ENCODE results near the gene ITGB5. TPM values are rescaled to one million over a fixed set of nuclear protein-coding genes. Genes with fewer than 3 reads are reported as not detected.

ITGB5 gene
- total RNA-seq, 2 donors from 2014 or later, result 262 to 329 TPM

DNA sequence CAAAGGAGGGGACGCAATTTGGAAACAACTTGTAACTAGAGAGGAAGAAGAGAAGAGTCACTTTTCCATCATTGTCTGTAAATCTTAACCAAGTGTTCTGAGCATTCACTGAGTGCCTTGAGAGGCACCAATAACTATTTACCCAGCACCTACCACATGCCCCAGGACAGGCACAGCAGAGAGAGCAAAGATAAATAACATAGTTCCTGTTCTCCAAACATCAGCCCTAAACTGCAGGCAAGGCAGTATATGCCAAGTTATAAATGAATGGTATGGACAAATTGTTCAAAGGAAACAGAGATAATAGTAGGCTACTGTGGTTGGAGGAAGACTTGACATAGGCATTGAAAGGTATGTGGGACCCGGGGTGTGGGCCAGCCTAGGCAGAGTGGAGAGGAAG is 45.6 kb downstream of the ITGB5 start:
- WGBS, 2 experiments (ENCODE audit: insufficient coverage in 1 of 2, insufficient read length in 1 of 2), result 90 to 97% methylated on average over 2 of the region's 2 CpGs
- Mint-ChIP-seq H3K27me3 (ENCODE audit: insufficient read depth) (no peaks in the 10 kb centered on the region), H3K4me1 (peaks cover 26% of the 10 kb centered on the region)

GRCh38 chr3:124840331-124840730 is 46.8 kb downstream of the ITGB5 start:
- H3K4me1 Mint-ChIP-seq, result peaks cover 32% of the 10 kb centered on the region
- no peak overlapping the region for H3K27ac ChIP-seq (ENCODE audit: low read depth, low read length)
- peaks cover 28% of the 10 kb centered on the region for H3K4me1 ChIP-seq (ENCODE audit: control insufficient read depth, insufficient read depth, low read length)
- H3K9me3 ChIP-seq (ENCODE audit: control insufficient read depth, low read length), result no peaks in the 10 kb centered on the region
- WGBS, 2 experiments (ENCODE audit: insufficient coverage in 1 of 2, insufficient read length in 1 of 2), result 99% methylated on average over 2 of the region's 2 CpGs; no CpG with 5 or more reads in 1 of the 2 experiments
- H3K9ac ChIP-seq (ENCODE audit: extremely low read depth, low read length, poor library complexity, severe bottlenecking), result no peak overlapping the region
- no peak for DNase-seq
- peaks cover 91% of the 10 kb centered on the region for H3K36me3 ChIP-seq (ENCODE audit: control insufficient read depth, insufficient read depth, low read length)
- H3K27me3 ChIP-seq (ENCODE audit: control insufficient read depth, insufficient read depth, low read length, poor library complexity, severe bottlenecking), result no peaks in the 10 kb centered on the region
- no peak overlapping the region for H3K4me3 Mint-ChIP-seq
- peaks cover 61% of the 10 kb centered on the region for H3K36me3 Mint-ChIP-seq (ENCODE audit: low read depth)
- TF ChIP-seq, protein P1, sequence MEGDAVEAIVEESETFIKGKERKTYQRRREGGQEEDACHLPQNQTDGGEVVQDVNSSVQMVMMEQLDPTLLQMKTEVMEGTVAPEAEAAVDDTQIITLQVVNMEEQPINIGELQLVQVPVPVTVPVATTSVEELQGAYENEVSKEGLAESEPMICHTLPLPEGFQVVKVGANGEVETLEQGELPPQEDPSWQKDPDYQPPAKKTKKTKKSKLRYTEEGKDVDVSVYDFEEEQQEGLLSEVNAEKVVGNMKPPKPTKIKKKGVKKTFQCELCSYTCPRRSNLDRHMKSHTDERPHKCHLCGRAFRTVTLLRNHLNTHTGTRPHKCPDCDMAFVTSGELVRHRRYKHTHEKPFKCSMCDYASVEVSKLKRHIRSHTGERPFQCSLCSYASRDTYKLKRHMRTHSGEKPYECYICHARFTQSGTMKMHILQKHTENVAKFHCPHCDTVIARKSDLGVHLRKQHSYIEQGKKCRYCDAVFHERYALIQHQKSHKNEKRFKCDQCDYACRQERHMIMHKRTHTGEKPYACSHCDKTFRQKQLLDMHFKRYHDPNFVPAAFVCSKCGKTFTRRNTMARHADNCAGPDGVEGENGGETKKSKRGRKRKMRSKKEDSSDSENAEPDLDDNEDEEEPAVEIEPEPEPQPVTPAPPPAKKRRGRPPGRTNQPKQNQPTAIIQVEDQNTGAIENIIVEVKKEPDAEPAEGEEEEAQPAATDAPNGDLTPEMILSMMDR (conservative IDR thresholded peaks at IDR 0.05), result no peak
- no peak overlapping the region for H3K4me3 ChIP-seq (ENCODE audit: low read length)
- H3K9me3 Mint-ChIP-seq, result no peaks in the 10 kb centered on the region
- no peaks in the 10 kb centered on the region for H3K27me3 Mint-ChIP-seq (ENCODE audit: insufficient read depth)
- H3K27ac Mint-ChIP-seq, result no peak overlapping the region

More for the DNA sequence above, 45.6 kb downstream of the ITGB5 start:
- no peak overlapping the region for H3K4me3 Mint-ChIP-seq
- peaks cover 21% of the 10 kb centered on the region for H3K4me1 ChIP-seq (ENCODE audit: control insufficient read depth, insufficient read depth, low read length)
- no peaks in the 10 kb centered on the region for H3K9me3 Mint-ChIP-seq
- peaks cover 91% of the 10 kb centered on the region for H3K36me3 ChIP-seq (ENCODE audit: control insufficient read depth, insufficient read depth, low read length)
- H3K27ac ChIP-seq (ENCODE audit: low read depth, low read length), result no peak overlapping the region
- peaks cover 65% of the 10 kb centered on the region for H3K36me3 Mint-ChIP-seq (ENCODE audit: low read depth)
- H3K27ac Mint-ChIP-seq, result no peak overlapping the region
- no peak overlapping the region for H3K4me3 ChIP-seq (ENCODE audit: low read length)
- DNase-seq, result no peak
- H3K27me3 ChIP-seq (ENCODE audit: control insufficient read depth, insufficient read depth, low read length, poor library complexity, severe bottlenecking), result no peaks in the 10 kb centered on the region
- TF ChIP-seq, protein P1 (conservative IDR thresholded peaks at IDR 0.05), result no peak
- H3K9me3 ChIP-seq (ENCODE audit: control insufficient read depth, low read length), result no peaks in the 10 kb centered on the region
- H3K9ac ChIP-seq (ENCODE audit: extremely low read depth, low read length, poor library complexity, severe bottlenecking), result no peak overlapping the region

GRCh38 chr3:124839896-124840295 is 47.3 kb downstream of the ITGB5 start:
- peaks cover 63% of the 10 kb centered on the region for H3K36me3 Mint-ChIP-seq (ENCODE audit: low read depth)

More at GRCh38 chr3:124839896-124840295, 47.3 kb downstream of the ITGB5 start:
- TF ChIP-seq, protein P1 (conservative IDR thresholded peaks at IDR 0.05), result no peak
- no peaks in the 10 kb centered on the region for H3K27me3 Mint-ChIP-seq (ENCODE audit: insufficient read depth)
- peaks cover 33% of the 10 kb centered on the region for H3K4me1 ChIP-seq (ENCODE audit: control insufficient read depth, insufficient read depth, low read length)
- no peak overlapping the region for H3K9ac ChIP-seq (ENCODE audit: extremely low read depth, low read length, poor library complexity, severe bottlenecking)
- peak; percentile 40 for DNase-seq
- H3K27ac ChIP-seq (ENCODE audit: low read depth, low read length), result no peak overlapping the region
- no peaks in the 10 kb centered on the region for H3K9me3 ChIP-seq (ENCODE audit: control insufficient read depth, low read length)
- H3K36me3 ChIP-seq (ENCODE audit: control insufficient read depth, insufficient read depth, low read length), result peaks cover 92% of the 10 kb centered on the region
- no peak overlapping the region for H3K4me3 ChIP-seq (ENCODE audit: low read length)
- H3K9me3 Mint-ChIP-seq, result no peaks in the 10 kb centered on the region
- no peak overlapping the region for H3K4me3 Mint-ChIP-seq
- H3K27me3 ChIP-seq (ENCODE audit: control insufficient read depth, insufficient read depth, low read length, poor library complexity, severe bottlenecking), result no peaks in the 10 kb centered on the region
- H3K27ac Mint-ChIP-seq, result peak overlapping the region; percentile 24
- H3K4me1 Mint-ChIP-seq, result peaks cover 36% of the 10 kb centered on the region

All from endodermal cell (in vitro differentiated cells).